SK-N-SH (cell line): ENCODE results near the gene NEGR1. TPM values are rescaled to one million over a fixed set of nuclear protein-coding genes. Genes with fewer than 3 reads are reported as not detected.
A peak's percentile ranks its signal among the peaks of the same experiment; 100 is the strongest.

ENCODE experiments used
- CTCF ChIA-PET: fragments of 300-600, 350-600 bp; formaldehyde crosslinking; extraction: SDS; loops from one replicate; lab custom pipeline; 2021; lab: Yijun Ruan, JAX
- POLR2A ChIA-PET: fragments of 350-600 bp; sonication (Branson Sonifier 250); formaldehyde crosslinking; extraction: SDS; loops from one replicate; lab custom pipeline; 2020; ENCODE audit warnings: antibody characterized with exemption, inconsistent platforms; lab: Yijun Ruan, JAX
- DNase-seq: peaks from one replicate; pipeline ENCODE4 v3.0.0; 2012
- H2AFZ ChIP-seq: fragments of 200-600 bp; sonication (generic); 2 replicates; pipeline ENCODE4 v1.8.1; 2016; ENCODE audit warnings: antibody characterized with exemption, mild to moderate bottlenecking, low read depth
- H3F3A ChIP-seq: fragments of 200-600 bp; sonication (generic); replicated peaks from 2 replicates; pipeline ENCODE3; 2016; ENCODE audit warnings: antibody characterized with exemption, mild to moderate bottlenecking; ENCODE audit not compliant: insufficient read depth
- H3K27ac ChIP-seq, 2 experiments: fragments of 200-500 bp in 1 of 2; fragments of 200-600 bp in 1 of 2; sonication (Bioruptor generic) in 1 of 2; sonication (generic), shearing (Covaris generic) in 1 of 2; 2 replicates each; pipeline versions ENCODE4 v1.5.1 to v1.6.1; 2014 to 2016; ENCODE audit warnings: low read depth in 2 of 2, inconsistent platforms in 1 of 2, low read length in 1 of 2, mild to moderate bottlenecking in 1 of 2, mixed read lengths in 1 of 2
- H3K27me3 ChIP-seq: fragments of 200-600 bp; sonication (generic), shearing (Covaris generic); 2 replicates; pipeline ENCODE4 v1.6.1; 2016; ENCODE audit warnings: mixed run types; ENCODE audit not compliant: insufficient read depth
- H3K36me3 ChIP-seq, 2 experiments: fragments of 200-500 bp in 1 of 2; fragments of 200-600 bp in 1 of 2; sonication (Bioruptor generic) in 1 of 2; sonication (generic) in 1 of 2; replicated peaks in 1 of 2; 2 replicates each; pipeline versions ENCODE3 to v1.5.1; 2014 to 2016; ENCODE audit warnings: low read length in 1 of 2, mild to moderate bottlenecking in 1 of 2; ENCODE audit not compliant: insufficient read depth in 2 of 2, control insufficient read depth in 1 of 2
- H3K4me1 ChIP-seq, 2 experiments: fragments of 200-500 bp in 1 of 2; fragments of 200-600 bp in 1 of 2; sonication (Bioruptor generic) in 1 of 2; sonication (generic), shearing (Covaris generic) in 1 of 2; 2 replicates each; pipeline versions ENCODE4 v1.5.1 to v1.6.1; 2014 to 2016; ENCODE audit warnings: low read depth in 1 of 2, low read length in 1 of 2, mixed run types in 1 of 2; ENCODE audit not compliant: insufficient read depth in 2 of 2, control insufficient read depth in 1 of 2
- H3K4me2 ChIP-seq: fragments of 200-600 bp; sonication (generic), shearing (Covaris generic); 2 replicates; pipeline ENCODE4 v1.6.1; 2017; ENCODE audit warnings: mixed run types
- H3K4me3 ChIP-seq, 2 experiments: fragments of 200-500 bp in 1 of 2; fragments of 200-600 bp in 1 of 2; sonication (Bioruptor generic) in 1 of 2; sonication (generic), shearing (Covaris generic) in 1 of 2; 2 replicates each; pipeline versions ENCODE4 v1.5.1 to v1.8.1; 2014 to 2016; ENCODE audit warnings: low read depth in 2 of 2, inconsistent platforms in 1 of 2, low read length in 1 of 2, mild to moderate bottlenecking in 1 of 2, mixed read lengths in 1 of 2, moderate library complexity in 1 of 2
- H3K79me2 ChIP-seq: fragments of 200-600 bp; sonication (generic); 2 replicates; pipeline ENCODE4 v1.8.1; 2017; ENCODE audit warnings: mild to moderate bottlenecking; ENCODE audit not compliant: insufficient read depth
- H3K9ac ChIP-seq: fragments of 200-600 bp; sonication (generic); 2 replicates; pipeline ENCODE4 v1.6.1; 2017; ENCODE audit warnings: mixed run types
- H3K9me2 ChIP-seq: fragments of 200-600 bp; sonication (generic); 2 replicates; pipeline ENCODE4 v1.6.1; 2017; ENCODE audit warnings: mixed run types
- H3K9me3 ChIP-seq: fragments of 200-600 bp; sonication (generic); 2 replicates; pipeline ENCODE4 v1.6.1; 2017; ENCODE audit warnings: mixed run types, mild to moderate bottlenecking, moderate library complexity
- H4K20me1 ChIP-seq: fragments of 200-600 bp; sonication (generic); 2 replicates; pipeline ENCODE4 v1.6.1; 2017; ENCODE audit warnings: mild to moderate bottlenecking, mixed run types; ENCODE audit not compliant: insufficient read depth
- EP300 ChIP-seq, 2 experiments: IDR thresholded peaks; 2 replicates each; pipeline versions ENCODE4 v1.4.0 to v1.6.1; 2012; ENCODE audit warnings: borderline replicate concordance in 1 of 2, low read depth in 1 of 2, low read length in 1 of 2
- FOSL2 ChIP-seq: IDR thresholded peaks from 2 replicates; pipeline ENCODE4 v1.4.0; 2012; ENCODE audit warnings: low read depth, mild to moderate bottlenecking, moderate library complexity, borderline replicate concordance
- FOXJ3 ChIP-seq: sonication (generic); formaldehyde crosslinking; IDR thresholded peaks from 2 replicates; pipeline ENCODE4 v1.5.1; 2020; ENCODE audit warnings: mild to moderate bottlenecking, missing genetic modification reagents
- GABPA ChIP-seq: IDR thresholded peaks from 2 replicates; pipeline ENCODE4 v1.4.0; 2012; ENCODE audit warnings: low read depth, mild to moderate bottlenecking
- GATA2 ChIP-seq: sonication (generic); formaldehyde crosslinking; IDR thresholded peaks from 2 replicates; pipeline ENCODE4 v1.5.0; 2020; ENCODE audit warnings: mild to moderate bottlenecking, missing genetic modification reagents
- IRF3 ChIP-seq: fragments of 150-350 bp; IDR thresholded peaks from 2 replicates; pipeline ENCODE4 v1.6.1; 2016; ENCODE audit warnings: mild to moderate bottlenecking, low read depth, low read length
- NFIC ChIP-seq: IDR thresholded peaks from 2 replicates; pipeline ENCODE4 v1.4.0; 2012; ENCODE audit warnings: borderline replicate concordance
- NRF1 ChIP-seq: IDR thresholded peaks from 2 replicates; pipeline ENCODE4 v1.6.1; 2012; ENCODE audit warnings: low read depth, mild to moderate bottlenecking, low read length
- RAD21 ChIP-seq: IDR thresholded peaks from 2 replicates; pipeline ENCODE4 v1.6.1; 2012; ENCODE audit warnings: mild to moderate bottlenecking, low read length
- YY1 ChIP-seq: IDR thresholded peaks from 2 replicates; pipeline ENCODE4 v1.4.0; 2012; ENCODE audit warnings: low read depth, mild to moderate bottlenecking
- WGBS: methylation state at CpG from one replicate; pipeline ENCODE4 v1.1.6; 2017; ENCODE audit warnings: low lambda C conversion rate; 5-methylcytosine and 5-hydroxymethylcytosine counted together
- polyA plus RNA-seq, 3 experiments: library from polyadenylated mRNA; depleted of rRNA; stranded (reverse); fragments of >200 nt; gene quantifications; 2 replicates each; pipeline ENCODE4 v1.2.3, GENCODE V29; 2012
- TF ChIP-seq, protein P1 (sequence below): IDR thresholded peaks from 2 replicates; pipeline ENCODE4 v1.6.1; 2012; ENCODE audit warnings: mild to moderate bottlenecking, low read depth, low read length, moderate library complexity

NEGR1 gene
- polyA plus RNA-seq, 1 of the 3 experiments (the other 2 are of a cell fraction) = 0.21 TPM

DNA sequence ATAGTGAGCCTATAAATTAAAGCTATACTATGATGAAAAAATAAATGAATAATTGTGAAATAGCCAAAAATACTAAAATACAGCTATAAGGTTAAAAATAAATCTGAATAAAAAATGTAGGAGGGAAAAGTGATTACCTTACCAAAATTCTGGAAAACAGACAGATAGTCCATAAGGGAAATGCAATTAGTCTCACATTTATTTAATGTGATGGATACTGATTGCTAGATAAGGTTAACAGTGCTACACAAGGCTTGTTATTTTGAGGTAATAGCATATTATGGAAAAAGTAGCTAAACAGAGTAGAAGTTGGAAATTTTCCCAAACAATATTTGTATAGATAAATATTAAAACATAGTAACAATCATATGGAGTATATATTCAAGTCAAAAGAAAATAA lies 413.0 kb downstream of the NEGR1 start:
- H3K9ac ChIP-seq = no peak overlapping the region
- H3K36me3 ChIP-seq = no peaks in the 10 kb centered on the region
- no peaks in the 10 kb centered on the region for H4K20me1 ChIP-seq

DNA sequence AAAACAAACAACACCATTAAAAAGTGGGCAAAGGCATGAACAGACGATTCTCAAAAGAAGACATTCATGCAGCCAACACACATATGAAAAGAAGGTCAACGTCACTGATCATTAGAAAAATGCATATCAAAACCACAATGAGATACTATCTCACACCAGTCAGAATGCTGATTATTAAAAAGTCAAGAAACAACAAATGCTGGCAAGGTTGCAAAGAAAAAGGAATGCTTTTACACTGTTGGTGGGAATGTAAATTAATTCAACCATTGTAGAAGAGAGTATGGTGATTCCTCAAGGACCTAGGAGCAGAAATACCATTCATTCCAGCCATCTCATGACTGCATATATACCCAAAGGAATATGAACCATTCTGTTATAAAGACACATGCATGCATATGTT lies 419.6 kb downstream of the NEGR1 start:
- peaks cover 2 to 11% of the 10 kb centered on the region in 2 experiments; a peak in 3 of 4 replicates for H3K4me1 ChIP-seq
- H3K9me2 ChIP-seq = no peaks in the 10 kb centered on the region
- CTCF ChIA-PET = no interaction called here
- 45% methylated on average over 2 of the region's 2 CpGs for WGBS
- H3F3A ChIP-seq = no peaks in the 10 kb centered on the region
- H3K79me2 ChIP-seq = no peaks in the 10 kb centered on the region
- TF ChIP-seq GABPA (no peak), NRF1 (no peak), YY1 (no peak), NFIC (no peak), FOXJ3 (CRISPR knock-in tag) (no peak), EP300 (IDR thresholded peaks at IDR 0.05; ENCODE audit: borderline replicate concordance in 1 of 2, low read depth in 1 of 2, low read length in 1 of 2) (no peak), RAD21 (no peak), IRF3 (no peak), FOSL2 (no peak)
- no peak overlapping the region for H3K9ac ChIP-seq
- H4K20me1 ChIP-seq = peaks cover 4% of the 10 kb centered on the region; the same call in 1 of the 2 replicates
- H3K9me3 ChIP-seq = no peaks in the 10 kb centered on the region
- no peaks in the 10 kb centered on the region for H3K27me3 ChIP-seq
- H3K4me2 ChIP-seq = no peak overlapping the region
- POLR2A ChIA-PET = no interaction called here
- no peaks in the 10 kb centered on the region for H3K36me3 ChIP-seq
- no peak overlapping the region for H3K4me3 ChIP-seq
- no peak overlapping the region for H2AFZ ChIP-seq
- DNase-seq = no peak
- H3K27ac ChIP-seq = no peak overlapping the region

More for the DNA sequence above, 413.0 kb downstream of the NEGR1 start:
- Histone ChIP-seq H3K4me3 (no peak overlapping the region), H3K9me3 (no peaks in the 10 kb centered on the region), H3K4me2 (no peak overlapping the region), H3K27me3 (no peaks in the 10 kb centered on the region), H3K9me2 (no peaks in the 10 kb centered on the region), H3K4me1 (no peaks in the 10 kb centered on the region; a peak in 1 of 4 replicates), H3F3A (no peaks in the 10 kb centered on the region), H2AFZ (no peak overlapping the region), H3K79me2 (no peaks in the 10 kb centered on the region), H3K27ac (no peak overlapping the region)
- CTCF ChIA-PET = no interaction called here
- DNase-seq = no peak
- POLR2A ChIA-PET = no interaction called here
- 0 out of 4 replicates have a peak, but pooled peaks of 1 of the 2 experiments have one; percentile 42 for TF ChIP-seq EP300 (IDR thresholded peaks at IDR 0.05; ENCODE audit: borderline replicate concordance in 1 of 2, low read depth in 1 of 2, low read length in 1 of 2)
- TF ChIP-seq FOXJ3 (CRISPR knock-in tag) = no peak
- TF ChIP-seq, protein P1, sequence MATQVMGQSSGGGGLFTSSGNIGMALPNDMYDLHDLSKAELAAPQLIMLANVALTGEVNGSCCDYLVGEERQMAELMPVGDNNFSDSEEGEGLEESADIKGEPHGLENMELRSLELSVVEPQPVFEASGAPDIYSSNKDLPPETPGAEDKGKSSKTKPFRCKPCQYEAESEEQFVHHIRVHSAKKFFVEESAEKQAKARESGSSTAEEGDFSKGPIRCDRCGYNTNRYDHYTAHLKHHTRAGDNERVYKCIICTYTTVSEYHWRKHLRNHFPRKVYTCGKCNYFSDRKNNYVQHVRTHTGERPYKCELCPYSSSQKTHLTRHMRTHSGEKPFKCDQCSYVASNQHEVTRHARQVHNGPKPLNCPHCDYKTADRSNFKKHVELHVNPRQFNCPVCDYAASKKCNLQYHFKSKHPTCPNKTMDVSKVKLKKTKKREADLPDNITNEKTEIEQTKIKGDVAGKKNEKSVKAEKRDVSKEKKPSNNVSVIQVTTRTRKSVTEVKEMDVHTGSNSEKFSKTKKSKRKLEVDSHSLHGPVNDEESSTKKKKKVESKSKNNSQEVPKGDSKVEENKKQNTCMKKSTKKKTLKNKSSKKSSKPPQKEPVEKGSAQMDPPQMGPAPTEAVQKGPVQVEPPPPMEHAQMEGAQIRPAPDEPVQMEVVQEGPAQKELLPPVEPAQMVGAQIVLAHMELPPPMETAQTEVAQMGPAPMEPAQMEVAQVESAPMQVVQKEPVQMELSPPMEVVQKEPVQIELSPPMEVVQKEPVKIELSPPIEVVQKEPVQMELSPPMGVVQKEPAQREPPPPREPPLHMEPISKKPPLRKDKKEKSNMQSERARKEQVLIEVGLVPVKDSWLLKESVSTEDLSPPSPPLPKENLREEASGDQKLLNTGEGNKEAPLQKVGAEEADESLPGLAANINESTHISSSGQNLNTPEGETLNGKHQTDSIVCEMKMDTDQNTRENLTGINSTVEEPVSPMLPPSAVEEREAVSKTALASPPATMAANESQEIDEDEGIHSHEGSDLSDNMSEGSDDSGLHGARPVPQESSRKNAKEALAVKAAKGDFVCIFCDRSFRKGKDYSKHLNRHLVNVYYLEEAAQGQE = no peak
- no peak for TF ChIP-seq NFIC
- TF ChIP-seq GATA2 = peak; percentile 65
- TF ChIP-seq NRF1 = no peak
